ENCODE results near the gene ILKAP. TPM values are rescaled to one million over a fixed set of nuclear protein-coding genes. Genes with fewer than 3 reads are reported as not detected.

ILKAP gene
- total RNA-seq, 1 donor from 2014 or later, result 70.2 TPM

DNA sequence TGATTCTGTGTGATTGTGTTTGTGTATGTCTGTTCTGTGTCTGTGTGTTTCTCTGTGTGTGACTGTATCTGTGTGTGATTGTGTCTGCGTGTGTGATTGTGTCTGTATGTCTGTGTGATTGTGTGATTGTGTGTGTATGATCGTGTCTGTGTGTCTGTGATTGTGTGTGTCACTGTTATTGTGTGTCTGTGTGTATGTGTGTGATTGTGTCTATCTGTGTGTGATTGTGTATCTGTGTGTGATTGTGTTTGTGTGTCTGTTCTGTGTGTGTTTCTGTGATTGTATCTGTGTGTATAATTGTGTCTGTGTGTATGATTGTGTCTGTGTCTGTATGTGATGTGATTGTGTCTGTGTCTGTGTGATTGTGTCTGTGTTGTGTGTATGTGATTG lies 76.7 kb downstream of the ILKAP start:
- intact Hi-C loops (cut with micrococcal nuclease), result no loop called here

DNA sequence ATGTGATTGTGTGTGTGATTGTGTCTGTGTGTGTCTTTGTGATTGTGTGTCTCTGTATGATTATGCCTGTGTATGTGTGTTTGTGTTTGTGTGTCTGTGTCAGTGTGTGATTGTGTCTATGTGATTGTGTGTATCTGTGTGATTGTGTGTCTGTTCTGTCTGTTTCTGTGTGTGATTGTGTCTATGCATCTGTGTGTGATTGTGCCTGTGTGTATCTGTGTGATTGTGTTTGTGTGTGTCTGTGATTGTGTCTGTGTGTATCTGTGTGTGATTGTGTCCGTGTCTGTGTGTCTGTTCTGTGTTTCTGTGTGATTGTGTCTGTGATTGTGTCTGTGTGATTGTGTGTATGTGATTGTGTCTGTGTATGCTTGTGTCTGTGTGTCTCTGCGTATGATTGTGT lies 77.2 kb downstream of the ILKAP start:
- intact Hi-C loops (cut with micrococcal nuclease), result no loop called here

- intact Hi-C loops (cut with micrococcal nuclease), result no loop called here
Measured at GRCh38 chr2:238125127-238125885, 78.2 kb downstream of the ILKAP start.

DNA sequence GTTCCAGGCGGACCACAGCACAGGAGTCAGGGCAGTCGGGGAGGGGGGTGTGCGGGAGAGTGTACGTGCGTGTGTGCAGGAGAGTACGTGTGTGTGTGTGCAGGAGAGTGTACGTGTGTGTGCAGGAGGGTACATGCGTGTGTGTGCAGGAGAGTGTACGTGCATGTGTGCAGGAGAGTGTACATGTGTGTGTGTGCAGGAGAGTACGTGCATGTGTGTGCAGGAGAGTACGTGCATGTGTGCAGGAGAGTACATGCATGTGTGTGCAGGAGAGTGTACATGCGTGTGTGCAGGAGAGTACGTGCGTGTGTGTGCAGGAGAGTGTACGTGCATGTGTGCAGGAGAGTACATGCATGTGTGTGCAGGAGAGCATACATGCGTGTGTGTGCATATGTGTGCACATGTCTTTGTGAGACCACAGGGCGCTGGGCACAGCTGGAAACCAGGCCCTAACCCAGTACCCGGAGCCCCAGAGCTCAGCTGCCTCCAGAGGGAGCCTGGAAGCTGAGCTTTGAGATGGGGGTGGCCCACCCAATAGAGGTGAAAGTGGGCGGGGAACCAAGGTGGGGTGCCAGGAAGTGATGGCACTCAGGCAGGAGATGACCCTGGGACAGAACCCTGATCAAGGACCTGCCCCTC lies 78.9 kb downstream of the ILKAP start:
- intact Hi-C loops (cut with micrococcal nuclease), result no loop called here

GRCh38 chr2:238123991-238124470 lies 79.5 kb downstream of the ILKAP start:
- intact Hi-C loops (cut with micrococcal nuclease), result no loop called here

- intact Hi-C loops (cut with micrococcal nuclease), result no loop called here
Measured at GRCh38 chr2:238123218-238123971, 80.1 kb downstream of the ILKAP start.

DNA sequence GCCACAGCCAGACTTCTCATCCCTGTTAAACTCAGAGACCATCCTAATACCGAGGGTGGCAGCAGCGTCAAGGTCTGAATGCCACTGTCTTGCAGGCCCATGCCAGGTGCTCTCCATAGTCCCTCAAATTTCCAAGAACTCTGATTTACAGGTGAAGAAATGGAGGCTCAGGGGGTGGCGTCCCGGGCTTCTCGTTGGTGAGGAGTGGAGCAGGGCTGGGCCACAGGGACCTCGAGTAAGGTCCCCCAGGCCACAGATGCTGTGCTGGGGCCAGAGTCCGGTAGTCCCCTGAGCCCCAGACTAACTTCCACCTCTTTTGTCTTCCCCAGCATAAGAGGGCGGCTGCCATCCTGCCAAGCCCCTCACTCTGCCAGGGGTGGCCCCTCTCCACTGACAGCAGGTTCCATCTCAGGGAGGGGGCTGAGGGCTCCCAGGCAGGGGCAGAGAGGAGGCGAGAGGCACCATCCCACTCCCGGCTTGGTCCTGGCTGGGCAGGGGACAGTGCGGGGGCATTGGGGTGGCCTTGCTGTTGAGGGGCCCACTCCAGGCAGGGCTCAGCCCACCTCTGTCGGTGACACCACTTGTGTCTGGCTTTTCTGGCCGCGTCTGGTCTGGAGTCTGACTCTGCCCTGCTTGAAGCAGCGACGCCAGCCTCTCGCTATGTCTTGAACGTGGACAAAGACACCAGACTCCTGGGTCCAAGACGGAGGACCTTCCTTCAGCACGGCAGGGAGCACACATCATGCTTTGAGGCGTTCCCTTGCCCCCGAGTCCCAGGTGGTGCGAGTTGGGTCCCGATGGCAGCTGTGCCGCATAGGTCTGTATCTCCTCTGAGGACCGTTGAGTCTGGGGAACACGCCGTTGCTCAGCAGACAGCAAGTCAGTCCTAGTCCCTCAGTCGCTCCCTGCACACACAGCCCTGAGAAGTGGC lies 80.9 kb downstream of the ILKAP start:
- intact Hi-C loops (cut with micrococcal nuclease), result no loop called here

DNA sequence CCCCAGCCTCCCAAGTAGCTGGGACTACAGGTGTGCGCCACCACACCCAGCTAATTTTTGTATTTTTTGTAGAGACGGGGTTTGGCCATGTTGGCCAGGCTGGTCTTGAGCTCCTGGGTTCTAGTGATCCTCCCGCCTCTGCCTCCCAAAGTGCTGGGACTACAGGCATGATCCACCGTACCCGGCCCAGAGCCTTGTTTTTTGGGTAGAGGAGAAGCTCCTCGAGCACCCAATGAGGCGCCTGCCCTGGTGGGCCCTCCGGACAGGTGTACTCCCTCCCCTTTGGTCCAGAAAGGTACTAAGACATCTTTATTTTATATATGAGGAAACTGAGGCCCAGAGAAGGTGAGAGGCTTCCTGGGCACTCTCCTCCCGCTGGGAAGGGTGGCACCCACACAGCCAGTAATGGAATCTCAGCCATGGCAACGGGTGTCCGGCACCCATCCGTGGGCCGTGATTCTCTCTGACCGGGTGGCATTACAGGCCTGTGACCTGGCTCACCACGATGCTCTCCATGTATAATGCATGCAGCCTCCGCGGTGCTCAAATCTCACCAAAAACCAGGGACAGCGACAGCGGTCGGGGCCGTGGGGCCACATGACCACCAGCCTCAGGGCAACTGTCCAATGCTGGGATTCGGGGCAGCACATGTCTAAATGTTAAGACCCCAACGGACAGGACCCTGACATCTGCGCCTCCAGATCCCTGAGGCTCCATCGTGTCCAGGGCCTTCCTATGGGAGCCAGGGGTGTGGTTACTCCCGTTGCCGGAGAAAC lies 81.8 kb downstream of the ILKAP start:
- intact Hi-C loops (cut with micrococcal nuclease), result no loop called here

DNA sequence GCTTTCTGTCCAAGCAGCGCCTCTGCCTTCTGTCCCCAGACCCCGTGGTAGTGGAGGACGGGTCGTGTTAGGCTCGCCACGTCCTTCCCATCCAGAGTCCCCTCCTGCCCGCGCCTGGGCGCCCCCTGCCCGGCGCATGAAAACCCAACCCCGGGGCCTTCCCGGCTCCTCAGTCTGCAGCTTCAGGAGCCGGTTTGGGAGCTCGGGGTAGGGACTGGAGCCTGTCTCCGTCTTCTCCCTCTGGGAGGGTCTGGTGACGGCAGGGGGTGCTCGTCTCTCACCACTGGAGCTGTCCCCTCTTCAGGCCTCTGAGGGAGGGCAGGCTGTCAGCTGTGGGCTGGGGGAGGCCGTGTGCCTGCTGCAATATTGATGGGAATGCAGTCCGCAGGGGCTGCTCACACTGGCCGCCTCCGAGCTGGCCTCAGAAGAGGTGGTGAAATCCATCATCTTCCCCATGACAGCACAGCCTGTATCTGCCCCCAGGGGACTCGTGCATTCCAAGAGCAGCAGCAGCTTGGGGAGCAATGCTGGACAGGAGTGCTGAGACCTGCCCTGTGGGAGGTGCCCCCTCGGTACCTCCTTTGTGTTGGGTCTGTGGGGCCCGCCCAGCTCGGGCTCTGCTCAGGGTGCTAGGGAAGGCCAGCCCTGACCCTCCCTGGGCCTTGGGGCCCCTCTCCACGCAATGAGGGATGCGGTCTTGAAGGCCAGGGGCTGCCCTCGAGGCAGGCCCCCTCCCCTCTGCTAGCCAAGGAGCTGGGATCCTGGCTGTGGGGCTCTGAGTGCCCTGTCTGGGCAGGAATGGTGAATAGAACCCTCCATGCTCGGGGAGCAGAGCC lies 82.8 kb downstream of the ILKAP start:
- intact Hi-C loops (cut with micrococcal nuclease), result no loop called here

Other genes with a start within 250 kb of the ILKAP start
- 76.0 and 79.1 TPM in 2 replicates for gene UBE2F, start 236.7 kb downstream of the ILKAP start, total RNA-seq
- 55.5 and 56.9 TPM in 2 replicates for gene SCLY, start 142.7 kb downstream of the ILKAP start, total RNA-seq
- gene ESPNL, start 103.4 kb downstream of the ILKAP start, total RNA-seq, result 0.15 and 0.17 TPM in 2 replicates
- not detected in 2 replicates for gene KLHL30, start 65.0 kb downstream of the ILKAP start, total RNA-seq
- not detected in 2 replicates for gene ERFE, start 44.7 kb downstream of the ILKAP start, total RNA-seq
- 1.8 and 2.1 TPM in 2 replicates for gene HES6, start 36.3 kb upstream of the ILKAP start, total RNA-seq
- 10.6 and 10.7 TPM in 2 replicates for gene PER2, start 84.9 kb upstream of the ILKAP start, total RNA-seq
- gene TRAF3IP1, start 116.8 kb upstream of the ILKAP start, total RNA-seq, result 7.8 and 10.8 TPM in 2 replicates
- 27.6 and 37.2 TPM in 2 replicates for gene ASB1, start 223.2 kb upstream of the ILKAP start, total RNA-seq

Data from T-helper 1 cell treated with Interleukin-12 subunit alpha and Interleukin-12 subunit beta and Interleukin-4 antibody, amounts not matched to agents 30 ng/mL and 1 ng/mL, for 36 hours (primary cell).